A549 (cell line): ENCODE data around the gene ATG2A. TPM values are rescaled to one million over a fixed set of nuclear protein-coding genes. Genes with fewer than 3 reads are reported as not detected.

Source experiments
- ATAC-seq, 2 experiments: fragments of 200-7000 bp in 1 of 2; fragments of >200 bp in 1 of 2; cut with Nextera tagmentation in 1 of 2; cut with Tn5 transposase in 1 of 2; 3 replicates each; pipeline versions ENCODE4 v1.8.0 to v1.9.1; 2018 to 2020; ENCODE audit warnings: mild to moderate bottlenecking in 1 of 2, moderate library complexity in 1 of 2
- CTCF ChIA-PET: fragments of 300-600 bp; sonication (Branson Sonifier 250); formaldehyde crosslinking; extraction: SDS; loops from one replicate; lab custom pipeline; 2021; ENCODE audit warnings: antibody characterized with exemption, inconsistent platforms; lab: Yijun Ruan, JAX
- POLR2A ChIA-PET: fragments of 350-600 bp; formaldehyde crosslinking; extraction: SDS; loops from one replicate; lab custom pipeline; 2021; ENCODE audit warnings: antibody characterized with exemption, inconsistent platforms; lab: Yijun Ruan, JAX
- DNase-seq, 2 experiments: peaks; one replicate each; pipeline versions ENCODE4 v3.0.0 to v3.0.0-alpha.2; 2011 to 2016; ENCODE audit warnings: low read depth in 1 of 2, low spot score in 1 of 2
- FAIRE-seq: peaks from 2 replicates; lab custom pipeline; 2011; peaks lifted over from hg19 to GRCh38; lab: Jason Lieb, UNC
- H3K27ac ChIP-seq, 2 experiments: fragments of >200 bp; sonication (Bioruptor Twin); formaldehyde crosslinking; 3 replicates each; pipeline ENCODE4 v1.5.1; 2016 to 2017
- H3K4me1 ChIP-seq: fragments of >200 bp; sonication (Bioruptor Twin); formaldehyde crosslinking; 3 replicates; pipeline ENCODE4 v1.6.1; 2016
- H3K4me2 ChIP-seq: fragments of >200 bp; sonication (Bioruptor Twin); formaldehyde crosslinking; 3 replicates; pipeline ENCODE4 v1.6.1; 2016
- H3K4me3 ChIP-seq: fragments of >200 bp; sonication (Bioruptor Twin); formaldehyde crosslinking; 3 replicates; pipeline ENCODE4 v1.5.1; 2016
- H3K9me3 ChIP-seq: fragments of >200 bp; sonication (Bioruptor Twin); formaldehyde crosslinking; 3 replicates; pipeline ENCODE4 v1.6.1; 2016
- BHLHE40 ChIP-seq: IDR thresholded peaks from 2 replicates; pipeline ENCODE4 v1.6.1; 2012; ENCODE audit warnings: low read depth, low read length, inconsistent platforms
- CBX2 ChIP-seq: fragments of 200-600 bp; sonication (generic); IDR thresholded peaks from 2 replicates; pipeline ENCODE4 v1.6.1; 2016; ENCODE audit warnings: low read depth, mild to moderate bottlenecking, borderline replicate concordance
- CEBPB ChIP-seq, 2 experiments: fragments of >200 bp in 1 of 2; sonication (Bioruptor Twin) in 1 of 2; formaldehyde crosslinking in 1 of 2; IDR thresholded peaks; 2 replicates each; pipeline ENCODE4 v1.6.1; 2012 to 2016
- CHD4 ChIP-seq: fragments of 200-600 bp; sonication (generic); IDR thresholded peaks from 2 replicates; pipeline ENCODE4 v1.6.1; 2016; ENCODE audit warnings: antibody characterized with exemption, mild to moderate bottlenecking, borderline replicate concordance
- CTCF ChIP-seq: fragments of >200 bp; sonication (Bioruptor Twin); formaldehyde crosslinking; IDR thresholded peaks from 3 replicates; pipeline ENCODE4 v1.5.1; 2016
- E2F6 ChIP-seq: IDR thresholded peaks from 2 replicates; pipeline ENCODE4 v1.6.1; 2012; ENCODE audit warnings: low read depth, borderline replicate concordance
- EHMT2 ChIP-seq: fragments of 200-600 bp; sonication (generic); IDR thresholded peaks from 2 replicates; pipeline ENCODE4 v1.6.1; 2016; ENCODE audit warnings: antibody characterized with exemption, low read depth, mild to moderate bottlenecking, moderate library complexity
- ESRRA ChIP-seq: fragments of 150-350 bp; IDR thresholded peaks from 2 replicates; pipeline ENCODE4 v1.6.1; 2014; ENCODE audit warnings: mild to moderate bottlenecking, low read length, borderline replicate concordance
- GATA3 ChIP-seq: IDR thresholded peaks from 2 replicates; pipeline ENCODE4 v1.6.1; 2012; ENCODE audit warnings: borderline replicate concordance
- HEYL ChIP-seq: fragments of 250-450 bp; sonication (Bioruptor Pico); IDR thresholded peaks from 2 replicates; pipeline ENCODE4 v1.8.0; 2021; ENCODE audit warnings: mild to moderate bottlenecking, moderate library complexity
- HMGXB4 ChIP-seq: fragments of 250-450 bp; sonication (Bioruptor Pico); IDR thresholded peaks from 2 replicates; pipeline ENCODE4 v1.5.0; 2021; ENCODE audit warnings: mild to moderate bottlenecking, moderate library complexity, borderline replicate concordance
- MYC ChIP-seq: IDR thresholded peaks from 2 replicates; pipeline ENCODE4 v1.6.1; 2012; ENCODE audit warnings: mild to moderate bottlenecking, inconsistent platforms, low read length, improper control_type of control experiment, borderline replicate concordance
- NFE2L2 ChIP-seq: fragments of 150-350 bp; conservative IDR thresholded peaks from 2 replicates; pipeline ENCODE4 v1.6.1; 2014; ENCODE audit warnings: low read length
- NR3C1 ChIP-seq: fragments of >200 bp; sonication (Bioruptor Twin); formaldehyde crosslinking; IDR thresholded peaks from 3 replicates; pipeline ENCODE4 v1.6.1; 2017
- PBX3 ChIP-seq: IDR thresholded peaks from 2 replicates; pipeline ENCODE4 v1.6.1; 2012
- POLR2AphosphoS2 ChIP-seq: conservative IDR thresholded peaks from 2 replicates; pipeline ENCODE4 v1.6.1; 2012; ENCODE audit warnings: low read length, improper control_type of control experiment, inconsistent platforms
- REST ChIP-seq: fragments of 200-600 bp; sonication (generic); IDR thresholded peaks from 2 replicates; pipeline ENCODE4 v1.6.1; 2016; ENCODE audit warnings: antibody characterized with exemption, mild to moderate bottlenecking, moderate library complexity
- SMC3 ChIP-seq: fragments of >200 bp; sonication (Bioruptor Twin); formaldehyde crosslinking; IDR thresholded peaks from 3 replicates; pipeline ENCODE4 v1.6.1; 2018; ENCODE audit warnings: inconsistent platforms
- TP53 ChIP-seq: fragments of 250-450 bp; sonication (Bioruptor Pico); IDR thresholded peaks from 2 replicates; pipeline ENCODE4 v1.5.0; 2021; ENCODE audit warnings: mild to moderate bottlenecking, moderate library complexity
- ZFP36 ChIP-seq: fragments of 450-650 bp; IDR thresholded peaks from 2 replicates; pipeline ENCODE4 v1.6.1; 2014; ENCODE audit warnings: borderline replicate concordance; ENCODE audit not compliant: partially characterized antibody
- WGBS: methylation state at CpG from one replicate; pipeline ENCODE4 v1.1.6; 2017; ENCODE audit errors: missing lambda C conversion rate; 5-methylcytosine and 5-hydroxymethylcytosine counted together
- polyA plus RNA-seq, 4 experiments: library from polyadenylated mRNA; depleted of rRNA in 3 of 4; stranded (reverse); fragments of >200 nt; fragmentation: RNase III in 1 of 4; extraction: RNeasy Plus Mini Kit Qiagen cat#74134 plus additional on column Dnase treatment in 1 of 4; gene quantifications; 2 replicates in 3 of 4; 3 replicates in 1 of 4; pipeline ENCODE4 v1.2.3, GENCODE V29; 2011 to 2017

The ATG2A gene
- polyA plus RNA-seq, 2 of the 4 experiments (the other 2 are of a cell fraction), result 3.1 to 13.4 TPM

GRCh38 chr11:64864135-64864472 lies 52.9 kb downstream of the ATG2A start:
- ChIA-PET CTCF (interaction anchor here (0.7 to 39.4 kb wide), 3 partner anchors 16 to 150 kb away, joined by 3 to 1607 read pairs (median 462); partner anchors contain the start of genes ARL2, CDC42BPG and EHD1), POLR2A (no interaction called here)
- WGBS, result 98% methylated on average over 6 of the region's 9 CpGs
- H3K4me3 ChIP-seq, result no peak overlapping the region
- H3K4me1 ChIP-seq, result peaks cover 48% of the 10 kb centered on the region
- no peak overlapping the region for H3K4me2 ChIP-seq
- H3K27ac ChIP-seq, result peak overlapping the region; percentile 4 to 73; a peak in 3 of 6 replicates
- no peak for TF ChIP-seq TP53 (CRISPR knock-in tag)
- no peak for TF ChIP-seq CBX2
- TF ChIP-seq PBX3, result no peak
- no peak for TF ChIP-seq CEBPB (IDR thresholded peaks at IDR 0.05)
- no peaks in the 10 kb centered on the region for H3K9me3 ChIP-seq
- FAIRE-seq, result no peak
- no peak for ATAC-seq
- DNase-seq, result no peak

- no peaks in the 10 kb centered on the region for H3K9me3 ChIP-seq
- no peak overlapping the region for H3K4me2 ChIP-seq
- 94% methylated on average over 20 of the region's 23 CpGs for WGBS
- H3K27ac ChIP-seq, result peak overlapping the region in 1 of 2 experiments; percentile 73; a peak in 3 of 6 replicates
- ChIA-PET CTCF (interaction anchor here (0.7 to 39.4 kb wide), 4 partner anchors 16 to 151 kb away, joined by 3 to 1607 read pairs (median 232); partner anchors contain the start of genes ARL2, CDC42BPG and EHD1), POLR2A (interaction anchor here (1.3 kb wide), 1 partner anchor 14 kb away, joined by 5 read pairs; no protein-coding TSS in a partner anchor)
- ATAC-seq, result no peak
- no peak overlapping the region for H3K4me3 ChIP-seq
- no peak for FAIRE-seq
- peaks cover 43% of the 10 kb centered on the region for H3K4me1 ChIP-seq
- no peak for TF ChIP-seq ESRRA
- TF ChIP-seq HEYL (CRISPR knock-in tag), result no peak
- TF ChIP-seq CTCF, result no peak
- TF ChIP-seq PBX3, result no peak
- TF ChIP-seq ZFP36, result no peak
- TF ChIP-seq GATA3, result no peak
- no peak for DNase-seq
Observed at GRCh38 chr11:64863391-64864060, 53.5 kb downstream of the ATG2A start.

GRCh38 chr11:64862987-64863390 lies 54.0 kb downstream of the ATG2A start:
- H3K4me2 ChIP-seq, result no peak overlapping the region
- peak overlapping the region in 1 of 2 experiments; percentile 73; a peak in 3 of 6 replicates for H3K27ac ChIP-seq
- FAIRE-seq (no peak), DNase-seq (no peak), ATAC-seq (no peak)
- H3K4me1 ChIP-seq, result peaks cover 37% of the 10 kb centered on the region
- CTCF ChIA-PET, result interaction anchor here (1.2 to 39.4 kb wide), 3 partner anchors 15 to 59 kb away, joined by 3 to 1607 read pairs (median 462); partner anchors contain the start of genes CDC42BPG and EHD1
- H3K9me3 ChIP-seq, result no peaks in the 10 kb centered on the region
- POLR2A ChIA-PET, result interaction anchor here (1.3 kb wide), 1 partner anchor 15 kb away, joined by 5 read pairs; no protein-coding TSS in a partner anchor
- WGBS, result 78% methylated on average over 9 of the region's 9 CpGs
- no peak overlapping the region for H3K4me3 ChIP-seq
- TF ChIP-seq NR3C1 (no peak), POLR2AphosphoS2 (no peak), BHLHE40 (no peak), HMGXB4 (no peak), CHD4 (no peak), MYC (no peak), SMC3 (no peak), E2F6 (no peak), NFE2L2 (no peak), REST (no peak), EHMT2 (no peak), TP53 (CRISPR knock-in tag) (no peak), CBX2 (no peak)
